Neural cell (in vitro differentiated cells): ENCODE data around the gene SLC12A7. TPM values are rescaled to one million over a fixed set of nuclear protein-coding genes. Genes with fewer than 3 reads are reported as not detected.

Source experiments
- H2AFZ ChIP-seq: fragments of 200-600, 300-800 bp; sonication (generic), shearing (Covaris generic); 2 replicates; pipeline ENCODE4 v1.6.0; 2014; ENCODE audit warnings: low read depth, mild to moderate bottlenecking, antibody characterized with exemption, low read length, moderate library complexity
- H3F3A ChIP-seq: fragments of 200-600 bp; shearing (Covaris generic); 2 replicates; pipeline ENCODE4 v1.6.1; 2016; ENCODE audit warnings: mild to moderate bottlenecking, moderate library complexity, mixed read lengths, antibody characterized with exemption, low read length; ENCODE audit not compliant: insufficient read depth, poor library complexity, severe bottlenecking
- H3K27ac ChIP-seq: fragments of 200-600, 300-800 bp; sonication (generic), shearing (Covaris generic); 2 replicates; pipeline ENCODE4 v1.5.1; 2014; ENCODE audit warnings: mild to moderate bottlenecking, low read length, moderate library complexity
- H3K27me3 ChIP-seq: fragments of 300-800, 200-600 bp; sonication (generic), shearing (Covaris generic); 2 replicates; pipeline ENCODE4 v1.6.0; 2014; ENCODE audit warnings: mild to moderate bottlenecking, low read depth, low read length, moderate library complexity; ENCODE audit not compliant: insufficient read depth
- H3K36me3 ChIP-seq: fragments of 300-800, 200-600 bp; sonication (generic), shearing (Covaris generic); 2 replicates; pipeline ENCODE4 v1.5.1; 2014; ENCODE audit warnings: mild to moderate bottlenecking, antibody characterized with exemption, low read length, moderate library complexity; ENCODE audit not compliant: insufficient read depth
- H3K4me2 ChIP-seq: fragments of 300-800, 200-600 bp; sonication (generic), shearing (Covaris generic); 2 replicates; pipeline ENCODE4 v1.6.0; 2014; ENCODE audit warnings: mild to moderate bottlenecking, low read length
- H3K4me3 ChIP-seq: fragments of 300-800, 200-600 bp; sonication (generic), shearing (Covaris generic); 2 replicates; pipeline ENCODE4 v1.5.1; 2014; ENCODE audit warnings: mild to moderate bottlenecking, low read length, moderate library complexity
- H3K79me2 ChIP-seq: fragments of 200-600 bp; shearing (Covaris generic); replicated peaks from 2 replicates; pipeline ENCODE4 v1.6.0; 2014; ENCODE audit warnings: mild to moderate bottlenecking, low read length, moderate library complexity; ENCODE audit not compliant: insufficient read depth
- H3K9ac ChIP-seq: fragments of 300-800, 200-600 bp; sonication (generic), shearing (Covaris generic); 2 replicates; pipeline ENCODE4 v1.6.1; 2016; ENCODE audit warnings: mild to moderate bottlenecking, low read length, mixed read lengths
- H3K9me2 ChIP-seq: fragments of 200-600 bp; shearing (Covaris generic); 2 replicates; pipeline ENCODE4 v1.6.1; 2016; ENCODE audit warnings: mild to moderate bottlenecking, low read length, mixed read lengths; ENCODE audit not compliant: insufficient read depth
- H3K9me3 ChIP-seq: fragments of 200-600, 300-800 bp; sonication (generic), shearing (Covaris generic); 2 replicates; pipeline ENCODE4 v1.6.1; 2016; ENCODE audit warnings: mild to moderate bottlenecking, mixed run types, low read length, moderate library complexity, mixed read lengths
- H4K20me1 ChIP-seq: fragments of 200-600 bp; shearing (Covaris generic); 2 replicates; pipeline ENCODE4 v1.6.1; 2016; ENCODE audit warnings: mild to moderate bottlenecking, mixed run types; ENCODE audit not compliant: insufficient read depth
- CTCF ChIP-seq: fragments of 450-650 bp; IDR thresholded peaks from 2 replicates; pipeline ENCODE4 v1.5.1; 2014; ENCODE audit warnings: antibody characterized with exemption, mild to moderate bottlenecking, moderate library complexity; ENCODE audit not compliant: poor library complexity, severe bottlenecking
- EP300 ChIP-seq: fragments of 450-650 bp; conservative IDR thresholded peaks from 2 replicates; pipeline ENCODE4 v1.6.1; 2014; ENCODE audit warnings: antibody characterized with exemption, mild to moderate bottlenecking, moderate library complexity; ENCODE audit not compliant: poor library complexity, severe bottlenecking
- EZH2 ChIP-seq: fragments of 200-600, 300-800 bp; shearing (Covaris generic), sonication (generic); IDR thresholded peaks from 2 replicates; pipeline ENCODE4 v1.6.1; 2014; ENCODE audit warnings: antibody characterized with exemption, low read length, borderline replicate concordance, mild to moderate bottlenecking; ENCODE audit not compliant: insufficient read depth, poor library complexity, severe bottlenecking
- MXI1 ChIP-seq: fragments of 450-650 bp; conservative IDR thresholded peaks from 2 replicates; pipeline ENCODE4 v1.6.1; 2014; ENCODE audit warnings: antibody characterized with exemption, mild to moderate bottlenecking; ENCODE audit not compliant: poor library complexity, severe bottlenecking
- POLR2AphosphoS5 ChIP-seq: IDR thresholded peaks from 2 replicates; pipeline ENCODE4 v1.6.1; 2012
- RAD21 ChIP-seq: fragments of 450-650 bp; conservative IDR thresholded peaks from 2 replicates; pipeline ENCODE4 v1.6.1; 2014; ENCODE audit warnings: antibody characterized with exemption, mild to moderate bottlenecking, moderate library complexity
- REST ChIP-seq: IDR thresholded peaks from 2 replicates; pipeline ENCODE4 v1.6.1; 2012; ENCODE audit warnings: borderline replicate concordance
- SMC3 ChIP-seq: fragments of 450-650 bp; conservative IDR thresholded peaks from 2 replicates; pipeline ENCODE4 v1.6.1; 2014; ENCODE audit warnings: antibody characterized with exemption, mild to moderate bottlenecking, moderate library complexity; ENCODE audit not compliant: poor library complexity
- TAF1 ChIP-seq: IDR thresholded peaks from 2 replicates; pipeline ENCODE4 v1.6.1; 2012; ENCODE audit warnings: low read depth
- polyA plus RNA-seq: library from polyadenylated mRNA; depleted of rRNA; stranded (reverse); fragments of >200 nt; gene quantifications from 2 replicates; pipeline ENCODE4 v1.2.3, GENCODE V29; 2014

Gene SLC12A7
- polyA plus RNA-seq, 1 donor from 2014 or later, result 4.5 TPM

- TF ChIP-seq REST (no peak), EP300 (no peak), CTCF (no peak), RAD21 (no peak), SMC3 (no peak), EZH2 (no peak), POLR2AphosphoS5 (no peak), TAF1 (no peak), MXI1 (no peak)
- no peak overlapping the region for H3K4me3 ChIP-seq
- H3K27ac ChIP-seq, result no peak overlapping the region
- no peaks in the 10 kb centered on the region for H4K20me1 ChIP-seq
- peaks cover 4% of the 10 kb centered on the region for H3K79me2 ChIP-seq
- peaks cover 10% of the 10 kb centered on the region for H3K27me3 ChIP-seq
- no peaks in the 10 kb centered on the region for H3F3A ChIP-seq
- H2AFZ ChIP-seq, result no peak overlapping the region
- no peak overlapping the region for H3K9ac ChIP-seq
- H3K9me2 ChIP-seq, result no peaks in the 10 kb centered on the region
- H3K4me2 ChIP-seq, result no peak overlapping the region
- H3K9me3 ChIP-seq, result no peaks in the 10 kb centered on the region
- H3K36me3 ChIP-seq, result no peaks in the 10 kb centered on the region
Measured at GRCh38 chr5:1115123-1115815, 3.4 kb upstream of the SLC12A7 start.

- TF ChIP-seq RAD21 (no peak), CTCF (no peak), EZH2 (no peak), POLR2AphosphoS5 (no peak), EP300 (no peak), SMC3 (no peak), MXI1 (no peak)
- Histone ChIP-seq H3K79me2 (peaks cover 4% of the 10 kb centered on the region), H3K4me2 (no peak overlapping the region), H3K9ac (no peak overlapping the region), H3K27ac (no peak overlapping the region), H3K9me2 (no peaks in the 10 kb centered on the region), H3F3A (no peaks in the 10 kb centered on the region), H3K27me3 (peaks cover 10% of the 10 kb centered on the region), H2AFZ (no peak overlapping the region), H3K9me3 (no peaks in the 10 kb centered on the region), H3K36me3 (no peaks in the 10 kb centered on the region), H3K4me3 (no peak overlapping the region), H4K20me1 (no peaks in the 10 kb centered on the region)
Measured at GRCh38 chr5:1113805-1114586, 2.1 kb upstream of the SLC12A7 start.
